ENCODE results near the gene ANKRD17.

The ANKRD17 gene

DNA sequence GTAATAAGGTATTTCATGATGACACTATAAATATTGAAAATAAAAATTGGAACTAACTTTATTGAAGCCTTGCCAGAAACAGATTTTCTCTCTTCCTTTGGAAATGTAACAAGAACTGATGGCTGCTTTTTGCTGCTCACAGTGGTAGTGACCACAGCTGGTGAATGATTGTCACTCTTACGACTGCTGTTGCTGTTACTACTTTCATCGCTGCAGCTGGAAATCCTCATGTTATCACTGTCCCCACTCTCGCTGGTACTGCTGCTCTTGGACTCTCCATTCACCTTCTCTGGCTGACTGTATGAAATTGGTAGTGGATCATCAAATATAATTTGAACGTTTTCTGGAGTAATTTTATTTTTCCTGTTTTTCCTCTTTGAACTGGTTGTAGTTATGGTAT lies 160.6 kb downstream of the ANKRD17 start:
- H3K36me3 ChIP-seq (ENCODE audit: insufficient read depth, low read length) = peaks cover 58% of the 10 kb centered on the region

GRCh38 chr4:73092868-73093267 lies 165.7 kb downstream of the ANKRD17 start:
- no peaks in the 10 kb centered on the region for H3K27me3 ChIP-seq (ENCODE audit: insufficient read depth, low read length, poor library complexity, severe bottlenecking)

More for the DNA sequence above, 160.6 kb downstream of the ANKRD17 start:
- Histone ChIP-seq H3K4me3 (ENCODE audit: low read length, poor library complexity, severe bottlenecking) (no peak overlapping the region), H3F3A (ENCODE audit: low read depth) (no peaks in the 10 kb centered on the region), H3K27me3 (ENCODE audit: insufficient read depth, low read length, poor library complexity, severe bottlenecking) (no peaks in the 10 kb centered on the region), H3K9ac (ENCODE audit: low read depth, low read length, poor library complexity, severe bottlenecking) (no peak overlapping the region), H3K4me2 (ENCODE audit: low read depth, low read length, poor library complexity, severe bottlenecking) (no peak overlapping the region), H2AFZ (ENCODE audit: low read length) (no peak overlapping the region), H4K20me1 (ENCODE audit: insufficient read depth, low read length, poor library complexity, severe bottlenecking) (no peaks in the 10 kb centered on the region), H3K9me2 (replicated peaks; ENCODE audit: low read depth, low read length) (no peaks in the 10 kb centered on the region), H3K4me1 (ENCODE audit: insufficient read depth, low read length, poor library complexity, severe bottlenecking) (no peaks in the 10 kb centered on the region), H3K79me2 (ENCODE audit: insufficient read depth, low read length) (no peaks in the 10 kb centered on the region), H3K9me3 (ENCODE audit: insufficient read depth, low read depth, low read length) (no peaks in the 10 kb centered on the region)
- no peak for TF ChIP-seq EZH2phosphoT487 (IDR thresholded peaks at IDR 0.05; ENCODE audit: borderline replicate concordance)

DNA sequence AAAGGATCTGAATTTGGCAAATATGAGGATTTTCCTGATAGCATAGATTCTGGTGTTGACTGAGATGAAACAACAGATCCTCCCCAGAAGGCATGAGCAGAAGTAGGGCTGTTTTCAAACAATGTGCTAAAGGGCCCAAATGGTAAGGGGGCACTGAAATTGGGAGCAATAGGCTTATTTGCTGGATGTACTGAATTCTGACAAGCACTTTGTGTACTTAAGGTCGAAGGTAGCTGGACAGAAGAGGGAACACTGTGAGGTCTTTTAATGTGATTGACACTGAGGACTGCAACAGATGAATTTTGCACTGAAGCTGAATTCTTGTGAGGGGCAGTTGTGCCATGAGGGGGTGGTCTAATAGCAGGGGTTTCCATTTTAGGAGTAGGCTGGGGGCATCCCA lies 167.9 kb downstream of the ANKRD17 start:
- no peaks in the 10 kb centered on the region for H3K9me2 ChIP-seq (replicated peaks; ENCODE audit: low read depth, low read length)
- no peaks in the 10 kb centered on the region for H3K9me3 ChIP-seq (ENCODE audit: insufficient read depth, low read depth, low read length)
- no peak overlapping the region for H2AFZ ChIP-seq (ENCODE audit: low read length)
- no peaks in the 10 kb centered on the region for H4K20me1 ChIP-seq (ENCODE audit: insufficient read depth, low read length, poor library complexity, severe bottlenecking)
- TF ChIP-seq CTCF (conservative IDR thresholded peaks at IDR 0.05; ENCODE audit: low read length) = no peak
- TF ChIP-seq EZH2phosphoT487 (IDR thresholded peaks at IDR 0.05; ENCODE audit: borderline replicate concordance) = no peak
- H3K79me2 ChIP-seq (ENCODE audit: insufficient read depth, low read length) = no peaks in the 10 kb centered on the region
- no peak overlapping the region for H3K4me2 ChIP-seq (ENCODE audit: low read depth, low read length, poor library complexity, severe bottlenecking)
- no peaks in the 10 kb centered on the region for H3K4me1 ChIP-seq (ENCODE audit: insufficient read depth, low read length, poor library complexity, severe bottlenecking)
- no peak overlapping the region for H3K9ac ChIP-seq (ENCODE audit: low read depth, low read length, poor library complexity, severe bottlenecking)
- no peaks in the 10 kb centered on the region for H3K27me3 ChIP-seq (ENCODE audit: insufficient read depth, low read length, poor library complexity, severe bottlenecking)
- no peaks in the 10 kb centered on the region for H3F3A ChIP-seq (ENCODE audit: low read depth)
- peaks cover 38% of the 10 kb centered on the region for H3K36me3 ChIP-seq (ENCODE audit: insufficient read depth, low read length)
- no peak overlapping the region for H3K4me3 ChIP-seq (ENCODE audit: low read length, poor library complexity, severe bottlenecking)

More at GRCh38 chr4:73092868-73093267, 165.7 kb downstream of the ANKRD17 start:
- H3K9me2 ChIP-seq (replicated peaks; ENCODE audit: low read depth, low read length) = no peaks in the 10 kb centered on the region
- H3K79me2 ChIP-seq (ENCODE audit: insufficient read depth, low read length) = no peaks in the 10 kb centered on the region
- no peaks in the 10 kb centered on the region for H3K4me1 ChIP-seq (ENCODE audit: insufficient read depth, low read length, poor library complexity, severe bottlenecking)
- H3K4me3 ChIP-seq (ENCODE audit: low read length, poor library complexity, severe bottlenecking) = no peak overlapping the region
- TF ChIP-seq CTCF (conservative IDR thresholded peaks at IDR 0.05; ENCODE audit: low read length) (no peak), EZH2phosphoT487 (IDR thresholded peaks at IDR 0.05; ENCODE audit: borderline replicate concordance) (no peak)
- no peak overlapping the region for H3K4me2 ChIP-seq (ENCODE audit: low read depth, low read length, poor library complexity, severe bottlenecking)
- no peak overlapping the region for H3K9ac ChIP-seq (ENCODE audit: low read depth, low read length, poor library complexity, severe bottlenecking)
- H2AFZ ChIP-seq (ENCODE audit: low read length) = no peak overlapping the region
- peaks cover 50% of the 10 kb centered on the region for H3K36me3 ChIP-seq (ENCODE audit: insufficient read depth, low read length)
- H3K9me3 ChIP-seq (ENCODE audit: insufficient read depth, low read depth, low read length) = no peaks in the 10 kb centered on the region
- H3F3A ChIP-seq (ENCODE audit: low read depth) = no peaks in the 10 kb centered on the region
- no peaks in the 10 kb centered on the region for H4K20me1 ChIP-seq (ENCODE audit: insufficient read depth, low read length, poor library complexity, severe bottlenecking)

DNA sequence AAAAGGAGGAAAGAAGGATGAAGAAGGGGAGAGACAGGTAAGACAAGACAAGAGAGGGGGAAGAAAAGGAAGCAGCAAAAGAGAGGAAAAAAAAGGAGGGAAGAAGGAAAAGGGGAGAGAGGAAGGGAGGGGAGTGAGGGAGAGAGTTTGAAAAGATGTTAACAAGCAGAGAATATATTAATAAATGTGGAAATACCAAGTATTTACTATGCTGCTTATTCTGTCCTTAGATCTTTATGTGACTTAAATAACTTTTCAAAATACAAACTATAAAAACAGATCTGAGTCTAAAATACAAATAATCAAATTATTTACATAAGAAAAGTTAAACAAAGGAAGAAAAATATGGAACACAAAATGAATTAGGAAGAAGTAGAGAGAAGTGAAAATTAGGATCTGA lies 170.7 kb downstream of the ANKRD17 start:
- no peaks in the 10 kb centered on the region for H3F3A ChIP-seq (ENCODE audit: low read depth)
- no peaks in the 10 kb centered on the region for H3K9me3 ChIP-seq (ENCODE audit: insufficient read depth, low read depth, low read length)
- H3K9ac ChIP-seq (ENCODE audit: low read depth, low read length, poor library complexity, severe bottlenecking) = no peak overlapping the region
- no peaks in the 10 kb centered on the region for H3K27me3 ChIP-seq (ENCODE audit: insufficient read depth, low read length, poor library complexity, severe bottlenecking)
- H3K79me2 ChIP-seq (ENCODE audit: insufficient read depth, low read length) = no peaks in the 10 kb centered on the region
- no peaks in the 10 kb centered on the region for H3K9me2 ChIP-seq (replicated peaks; ENCODE audit: low read depth, low read length)
- peaks cover 48% of the 10 kb centered on the region; the same call in 1 of the 2 replicates for H3K36me3 ChIP-seq (ENCODE audit: insufficient read depth, low read length)
- H3K4me2 ChIP-seq (ENCODE audit: low read depth, low read length, poor library complexity, severe bottlenecking) = no peak overlapping the region
- no peaks in the 10 kb centered on the region for H4K20me1 ChIP-seq (ENCODE audit: insufficient read depth, low read length, poor library complexity, severe bottlenecking)
- H3K4me3 ChIP-seq (ENCODE audit: low read length, poor library complexity, severe bottlenecking) = no peak overlapping the region
- TF ChIP-seq EZH2phosphoT487 (IDR thresholded peaks at IDR 0.05; ENCODE audit: borderline replicate concordance) = no peak
- TF ChIP-seq CTCF (conservative IDR thresholded peaks at IDR 0.05; ENCODE audit: low read length) = no peak
- no peaks in the 10 kb centered on the region for H3K4me1 ChIP-seq (ENCODE audit: insufficient read depth, low read length, poor library complexity, severe bottlenecking)
- no peak overlapping the region for H2AFZ ChIP-seq (ENCODE audit: low read length)
